AG04449 (cell line): ENCODE data around the gene SLC22A8.

ENCODE experiments used
- CTCF ChIA-PET: fragments of 350-600 bp; formaldehyde crosslinking; extraction: SDS; loops from one replicate; lab custom pipeline; 2021; ENCODE audit warnings: antibody characterized with exemption; lab: Yijun Ruan, JAX
- POLR2A ChIA-PET: fragments of 400-600, 350-600 bp; formaldehyde crosslinking; extraction: SDS; loops from one replicate; lab custom pipeline; 2020; ENCODE audit warnings: antibody characterized with exemption, inconsistent platforms; lab: Yijun Ruan, JAX
- DNase-seq: peaks from one replicate; pipeline ENCODE4 v3.0.0-alpha.2; 2010; ENCODE audit warnings: low read depth, low spot score
- H3K4me3 ChIP-seq: 2 replicates; pipeline ENCODE4 v1.5.1; 2011; ENCODE audit warnings: low read depth, mild to moderate bottlenecking, control low read depth, low read length
- TF ChIP-seq, protein P1 (sequence below): IDR thresholded peaks from one replicate; pipeline ENCODE4 v1.5.1; 2011; ENCODE audit warnings: mild to moderate bottlenecking, moderate library complexity, low read length, control low read depth, inconsistent platforms; ENCODE audit not compliant: insufficient read depth; ENCODE audit errors: missing control alignments

The SLC22A8 gene

DNA sequence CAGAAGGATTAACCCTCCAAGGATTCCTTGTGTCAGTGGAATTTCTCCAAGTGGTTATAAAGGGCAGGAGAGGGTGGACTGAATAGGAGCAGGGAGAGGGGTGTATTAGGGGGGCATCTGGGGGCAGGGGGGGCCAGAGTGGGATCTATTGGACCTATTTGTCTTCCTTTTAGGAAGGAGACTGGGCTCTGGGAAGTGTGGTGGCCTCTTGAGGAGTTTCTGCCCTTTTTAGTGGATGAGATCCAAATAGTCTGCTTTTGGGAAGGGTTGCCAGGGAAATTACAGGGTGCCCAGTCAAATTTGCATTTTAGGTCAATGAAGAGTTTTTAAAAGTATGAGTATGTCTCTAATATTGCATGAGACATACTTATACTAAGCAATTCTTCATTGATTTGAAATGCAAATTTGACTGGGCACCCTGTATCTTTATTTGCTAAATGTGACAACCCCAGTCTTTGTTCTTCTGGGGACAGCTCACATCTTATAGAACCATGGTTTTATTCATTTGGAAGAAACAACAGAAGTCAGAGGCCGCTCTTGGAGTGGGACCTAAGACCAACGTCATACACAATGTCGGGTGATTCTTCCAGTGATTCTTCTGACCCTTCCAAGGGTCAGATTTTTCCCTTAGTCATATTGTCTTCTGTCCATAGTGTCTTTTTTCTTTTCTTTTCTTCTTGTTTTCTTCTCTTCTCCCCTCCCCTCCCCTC lies 30.4 kb downstream of the SLC22A8 start:
- DNase-seq, result no peak
- ChIA-PET CTCF (no interaction called here), POLR2A (no interaction called here)
- H3K4me3 ChIP-seq, result no peak overlapping the region
- TF ChIP-seq, protein P1, sequence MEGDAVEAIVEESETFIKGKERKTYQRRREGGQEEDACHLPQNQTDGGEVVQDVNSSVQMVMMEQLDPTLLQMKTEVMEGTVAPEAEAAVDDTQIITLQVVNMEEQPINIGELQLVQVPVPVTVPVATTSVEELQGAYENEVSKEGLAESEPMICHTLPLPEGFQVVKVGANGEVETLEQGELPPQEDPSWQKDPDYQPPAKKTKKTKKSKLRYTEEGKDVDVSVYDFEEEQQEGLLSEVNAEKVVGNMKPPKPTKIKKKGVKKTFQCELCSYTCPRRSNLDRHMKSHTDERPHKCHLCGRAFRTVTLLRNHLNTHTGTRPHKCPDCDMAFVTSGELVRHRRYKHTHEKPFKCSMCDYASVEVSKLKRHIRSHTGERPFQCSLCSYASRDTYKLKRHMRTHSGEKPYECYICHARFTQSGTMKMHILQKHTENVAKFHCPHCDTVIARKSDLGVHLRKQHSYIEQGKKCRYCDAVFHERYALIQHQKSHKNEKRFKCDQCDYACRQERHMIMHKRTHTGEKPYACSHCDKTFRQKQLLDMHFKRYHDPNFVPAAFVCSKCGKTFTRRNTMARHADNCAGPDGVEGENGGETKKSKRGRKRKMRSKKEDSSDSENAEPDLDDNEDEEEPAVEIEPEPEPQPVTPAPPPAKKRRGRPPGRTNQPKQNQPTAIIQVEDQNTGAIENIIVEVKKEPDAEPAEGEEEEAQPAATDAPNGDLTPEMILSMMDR, result no peak

DNA sequence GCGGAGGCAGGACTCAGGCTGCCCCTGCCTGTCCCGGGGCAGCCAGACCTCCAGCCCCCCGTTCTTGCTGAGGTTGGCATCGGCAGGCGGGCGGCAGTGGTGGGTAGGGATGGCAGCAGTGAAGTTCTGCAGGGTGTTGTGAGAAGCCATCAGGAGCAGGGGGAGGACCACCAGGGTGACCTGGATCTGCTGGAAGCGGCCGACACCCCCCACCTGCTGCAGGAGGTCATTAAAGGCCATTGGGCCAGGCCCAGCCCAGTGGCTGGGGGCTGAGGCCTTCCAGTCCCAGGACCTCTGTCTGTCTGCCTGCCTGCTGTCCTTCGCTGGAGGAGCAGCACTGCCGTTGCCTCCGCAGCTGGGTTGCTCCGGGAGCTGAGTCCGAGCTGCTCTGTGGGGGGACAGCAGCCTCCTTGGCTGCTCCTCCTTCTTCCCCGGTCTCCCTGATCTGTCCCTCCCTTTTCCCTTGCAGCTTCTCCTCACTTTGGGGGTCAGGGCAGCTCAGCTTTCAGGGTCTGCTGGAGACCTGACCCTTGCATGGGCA lies 31.1 kb downstream of the SLC22A8 start, which contains the start of gene SLC22A6:
Gene SLC22A6, minus strand, starts transcription at position 517 of the 541 bp plus-strand sequence. Its CDS starts 277 bp downstream, at position 240.
- TF ChIP-seq, protein P1, result no peak
- DNase-seq, result no peak
- no peak within 1 kb of the TSS for H3K4me3 ChIP-seq
- ChIA-PET POLR2A (no interaction called here), CTCF (no interaction called here)

DNA sequence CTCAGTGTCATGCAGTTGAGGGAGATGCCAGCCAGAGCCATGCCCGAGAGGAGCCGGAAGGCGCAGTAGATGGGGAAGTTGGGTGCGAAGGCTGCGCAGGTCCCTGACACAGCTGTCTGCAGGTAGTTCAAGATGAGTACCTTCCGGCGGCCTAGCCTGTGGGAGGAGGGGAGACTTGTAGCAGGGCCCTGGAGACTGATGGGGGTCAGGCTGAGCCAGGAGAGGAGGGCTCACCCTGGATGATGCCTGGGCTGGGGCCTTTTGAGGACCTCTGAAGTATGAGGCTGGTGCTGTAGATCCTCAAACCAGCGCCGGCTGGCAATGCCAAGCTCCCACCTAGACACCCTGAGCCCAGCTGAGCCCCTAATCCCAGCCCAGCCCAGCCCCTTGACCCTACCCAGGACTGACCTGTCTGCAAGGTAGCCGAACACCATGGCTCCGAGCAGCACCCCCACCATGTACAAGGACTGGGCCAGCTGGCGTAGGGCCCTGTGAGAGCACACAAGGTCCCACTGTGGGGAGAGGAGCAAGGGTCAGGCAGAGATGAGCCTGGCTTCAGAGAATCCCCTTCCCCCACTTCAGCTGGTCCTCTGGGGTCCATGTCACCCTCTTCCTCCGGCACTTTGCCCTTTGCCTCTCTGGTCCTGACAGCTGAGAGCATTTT lies 32.0 kb downstream of the SLC22A8 start:
- ChIA-PET POLR2A (no interaction called here), CTCF (no interaction called here)
- no peak for DNase-seq
- TF ChIP-seq, protein P1, result no peak
- H3K4me3 ChIP-seq, result no peak overlapping the region

DNA sequence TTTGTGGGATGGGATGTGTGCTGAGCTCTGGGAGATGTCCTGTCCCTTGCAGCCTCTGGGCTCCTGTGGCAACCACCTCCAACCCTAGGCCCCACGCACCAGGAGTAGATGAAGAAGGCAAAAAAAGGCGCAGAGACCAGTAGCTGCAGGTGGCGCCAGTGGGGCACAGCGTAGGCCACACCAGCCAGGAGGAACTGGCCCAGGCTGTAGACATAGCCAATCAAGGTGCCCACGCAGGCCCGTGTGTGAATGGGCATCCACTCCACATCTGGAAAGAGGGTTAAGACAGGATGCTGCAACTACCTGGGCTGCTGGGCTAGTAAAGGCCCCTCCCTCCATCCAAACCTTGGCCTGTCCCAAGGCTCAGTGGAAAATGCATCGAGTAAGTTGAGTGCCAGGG lies 33.9 kb downstream of the SLC22A8 start:
- DNase-seq, result no peak
- ChIA-PET POLR2A (no interaction called here), CTCF (no interaction called here)
- TF ChIP-seq, protein P1, result no peak
- H3K4me3 ChIP-seq, result no peak overlapping the region

DNA sequence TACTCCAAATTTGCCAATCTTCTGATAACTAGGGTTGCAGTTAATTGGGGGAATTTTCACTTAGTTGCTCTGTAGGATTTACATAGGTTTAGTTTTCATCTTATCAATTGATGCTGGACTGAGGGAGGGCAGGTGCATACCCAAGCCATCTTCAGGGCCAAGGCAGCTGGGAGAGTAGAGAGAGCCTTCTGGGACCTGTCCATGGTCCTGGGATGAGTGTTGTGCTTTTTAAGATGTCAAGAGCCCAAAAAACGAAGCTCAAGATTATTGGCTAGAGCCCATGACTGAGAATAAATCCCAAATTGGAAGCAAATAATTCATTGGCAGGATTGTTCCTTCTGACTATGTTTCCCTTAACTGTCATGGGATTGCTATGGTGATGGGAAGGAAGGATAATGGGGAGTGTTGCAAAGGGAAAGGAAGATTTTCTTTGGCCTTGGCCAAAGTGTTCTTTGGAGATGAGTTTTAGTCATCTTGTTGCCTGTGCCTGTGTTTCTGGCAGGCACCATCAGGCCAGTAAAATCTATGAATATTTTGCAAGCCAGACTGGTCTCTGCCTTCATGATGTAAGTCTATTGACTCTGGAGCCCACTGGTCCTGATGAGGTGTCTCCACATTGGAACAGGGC lies 35.4 kb downstream of the SLC22A8 start:
- POLR2A ChIA-PET, result no interaction called here
- H3K4me3 ChIP-seq, result no peak overlapping the region
- TF ChIP-seq, protein P1, result no peak
- no peak for DNase-seq
- CTCF ChIA-PET, result no interaction called here

DNA sequence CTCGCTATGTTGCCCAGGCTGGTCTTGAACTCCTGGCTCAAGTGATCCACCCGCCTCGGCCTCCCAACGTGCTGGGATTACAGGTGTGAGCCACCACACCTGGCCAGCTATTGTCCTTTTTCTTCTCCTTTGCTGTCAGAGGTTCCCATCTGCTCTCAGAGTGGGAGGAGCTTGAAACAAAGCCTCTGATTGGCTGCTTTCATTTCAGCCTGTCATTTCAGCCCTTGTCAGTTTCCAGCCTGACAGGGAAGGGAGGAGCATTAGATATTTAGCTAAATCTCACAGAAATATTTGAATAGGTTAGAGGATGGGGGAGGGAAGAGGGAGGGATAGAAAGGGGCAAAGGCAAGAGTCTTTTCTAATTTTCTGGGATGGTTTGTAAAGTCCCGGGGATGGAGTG lies 39.5 kb downstream of the SLC22A8 start:
- TF ChIP-seq, protein P1, result no peak
- H3K4me3 ChIP-seq, result no peak overlapping the region
- ChIA-PET POLR2A (no interaction called here), CTCF (interaction anchor here (0.7 to 4.4 kb wide), 4 partner anchors 15 to 72 kb away, joined by 3 to 20 read pairs (median 4); no protein-coding TSS in a partner anchor)
- no peak for DNase-seq
